Pancreas (tissue), 10 donors: Measurements from ENCODE around the gene ZCCHC9. TPM values are rescaled to one million over a fixed set of nuclear protein-coding genes. Genes with fewer than 3 reads are reported as not detected.

ENCODE experiments used
- ATAC-seq, 4 donors: fragments of 200-7000 bp; cut with Tn5 transposase; one replicate each; pipeline versions ENCODE4 v1.8.0 to v1.9.1; 2020; ENCODE audit warnings: mild to moderate bottlenecking in 4 of 4, moderate library complexity in 4 of 4
- DNase-seq, 6 donors: peaks; one replicate each; pipeline ENCODE4 v3.0.0-alpha.2; 2020
- FAIRE-seq: peaks from 2 replicates; lab custom pipeline; 2012; peaks lifted over from hg19 to GRCh38; lab: Jason Lieb, UNC
- H3K27ac ChIP-seq, 4 donors: fragments of 200-600 bp; sonication (generic); 1 replicate in 3 of 4; 2 replicates in 1 of 4; pipeline versions ENCODE4 v1.5.0 to v1.8.0; 2020
- H3K27me3 ChIP-seq, 4 donors: fragments of 200-600 bp; one replicate each; pipeline ENCODE4 v1.8.0; 2021
- H3K36me3 ChIP-seq, 3 donors: fragments of 200-600 bp; sonication (generic) in 1 of 3; one replicate each; pipeline versions ENCODE4 v1.5.0 to v1.8.0; 2020 to 2021
- H3K4me1 ChIP-seq, 3 donors: fragments of 200-600 bp; one replicate each; pipeline ENCODE4 v1.8.0; 2021
- H3K4me3 ChIP-seq, 4 donors: fragments of 200-600 bp; sonication (generic) in 2 of 4; one replicate each; pipeline versions ENCODE4 v1.5.0 to v1.8.0; 2020 to 2021
- H3K9me3 ChIP-seq, 4 donors: fragments of 200-600 bp; one replicate each; pipeline ENCODE4 v1.8.0; 2021
- CTCF ChIP-seq, 4 donors: fragments of 200-600 bp; sonication (generic) in 3 of 4; IDR thresholded peaks; one replicate each; pipeline versions ENCODE4 v1.5.0 to v1.8.0; 2021; ENCODE audit warnings: antibody characterized with exemption in 4 of 4
- WGBS, 2 donors: extraction: QIAGEN DNeasy Blood & Tissue Kit; methylation state at CpG; one replicate each; pipeline ENCODE4 v1.1.7; 2013; 5-methylcytosine and 5-hydroxymethylcytosine counted together
- intact Hi-C, 3 donors: fragments of 100-400 bp; cut with DNase I; formaldehyde crosslinking; loops; one replicate each; pipeline versions ENCODE4 v1.11.1 to v1.14.2; 2022
- polyA plus RNA-seq, 2 donors: library from polyadenylated mRNA; stranded (reverse); fragments of 200-250 nt; gene quantifications; one replicate each; pipeline ENCODE4 v1.2.3, GENCODE V29; 2013
- total RNA-seq, 6 donors: library from RNA; stranded (reverse); fragmentation: NEBNext Ultra II Directional in 4 of 6; extraction: Animal tissue kit (Norgen Biotek cat#: 25700) in 4 of 6; gene quantifications; one replicate each; pipeline versions ENCODE4 v1.2.1 to v1.2.4, GENCODE V29; 2021 to 2023
- donor health status: healthy with polysubstance abuse.
- donor health status: DM: no; HTN: no; CAD: no; lungs with moderate emphysema.
- donor health status: DM: no; HTN: no; CAD: no.
- donor health status: control.
- donor health status: control.
- donor health status: Bipolar disorder and iron deficiency.
- donor health status: DM: yes; HTN: yes; CAD: no.
- donor health status: DM: no; HTN: no; CAD: no.
- donor health status: DM: no; HTN: no; CAD: no.
- donor health status: DM: yes; HTN: yes; CAD: no.

Gene ZCCHC9
- total RNA-seq = 10 to 100 TPM in 1 of 6 donors, 1 to 10 TPM in 5; 6.1 to 11.3 (median 7.1) TPM
- 10 to 100 TPM; 10.9 to 14.7 TPM for polyA plus RNA-seq

GRCh38 chr5:81301271-81302015 lies at the start of gene ZCCHC9:
TSS of gene ZCCHC9 (plus strand) at chr5:81301587. CDS start at chr5:81304758, 3,171 bp downstream.
- no peaks in the 10 kb centered on the region for H3K36me3 ChIP-seq
- peaks cover 6 to 25% (median 19%) of the 10 kb centered on the region in 3 donors for H3K4me1 ChIP-seq
- H3K9me3 ChIP-seq = no peaks in the 10 kb centered on the region
- H3K4me3 ChIP-seq = peak within 1 kb of the TSS; percentile 57 to 83 (median 67)
- DNase-seq = peak; percentile 88 to 97 (median 92)
- no peak for TF ChIP-seq CTCF (IDR thresholded peaks at IDR 0.05)
- intact Hi-C loops = no loop called here
- peak within 1 kb of the TSS; percentile 66 to 86 (median 76) for H3K27ac ChIP-seq
- H3K27me3 ChIP-seq = no peaks in the 10 kb centered on the region
- ATAC-seq = peak; percentile 97 to 99 (median 98)
- WGBS, 2 donors = 0% methylated on average over 53 to 54 of the region's 54 CpGs
- FAIRE-seq = peak; percentile 70

GRCh38 chr5:81251922-81252321 lies 49.5 kb upstream of the ZCCHC9 start:
- H3K27me3 ChIP-seq = no peaks in the 10 kb centered on the region
- no peaks in the 10 kb centered on the region for H3K9me3 ChIP-seq
- 71 to 75% methylated on average over 5 of the region's 5 CpGs for WGBS, 2 donors
- no peak for DNase-seq
- no peak overlapping the region for H3K4me3 ChIP-seq
- no peak overlapping the region for H3K27ac ChIP-seq
- no peak for FAIRE-seq
- H3K4me1 ChIP-seq = peaks cover 0 to 6% (median 0%) of the 10 kb centered on the region in 3 donors
- intact Hi-C loops = no loop called here
- no peak for TF ChIP-seq CTCF (IDR thresholded peaks at IDR 0.05)
- peaks cover 0 to 4% (median 0%) of the 10 kb centered on the region in 3 donors for H3K36me3 ChIP-seq
- ATAC-seq = no peak

- DNase-seq (no peak), FAIRE-seq (no peak), ATAC-seq (no peak)
- Histone ChIP-seq H3K36me3 (peaks cover 0 to 4% (median 0%) of the 10 kb centered on the region in 3 donors), H3K27ac (no peak overlapping the region), H3K4me1 (peaks cover 0 to under 1% (median 0%) of the 10 kb centered on the region in 3 donors), H3K9me3 (no peaks in the 10 kb centered on the region), H3K27me3 (no peaks in the 10 kb centered on the region), H3K4me3 (no peak overlapping the region)
- no peak for TF ChIP-seq CTCF (IDR thresholded peaks at IDR 0.05)
- intact Hi-C loops = no loop called here
- 94 to 100% methylated on average over 1 of the region's 1 CpG for WGBS, 2 donors
Measured at GRCh38 chr5:81252904-81253303, 48.5 kb upstream of the ZCCHC9 start.

GRCh38 chr5:81253875-81254274 lies 47.5 kb upstream of the ZCCHC9 start:
- H3K36me3 ChIP-seq = peaks cover 0 to 4% (median 0%) of the 10 kb centered on the region in 3 donors
- FAIRE-seq (no peak), ATAC-seq (no peak), DNase-seq (no peak)
- H3K27me3 ChIP-seq = no peaks in the 10 kb centered on the region
- intact Hi-C loops = no loop called here
- no peak for TF ChIP-seq CTCF (IDR thresholded peaks at IDR 0.05)
- no peaks in the 10 kb centered on the region for H3K4me1 ChIP-seq
- H3K27ac ChIP-seq = no peak overlapping the region
- WGBS, 2 donors = 82 to 95% methylated on average over 4 of the region's 4 CpGs
- no peak overlapping the region for H3K4me3 ChIP-seq
- no peaks in the 10 kb centered on the region for H3K9me3 ChIP-seq
